WERI-Rb-1 (cell line): ENCODE measurements around the gene AIRE.
"Not testable (repeated sequence)": the region's sequence is repeated elsewhere in the genome, so short reads cannot be mapped to it uniquely, and the experiment has no call there.

ENCODE experiments used
- DNase-seq: peaks from one replicate; pipeline ENCODE4 v3.0.0-alpha.2; 2020
- H3K27ac ChIP-seq: fragments of 250-450 bp; sonication (Bioruptor Pico); 2 replicates; pipeline ENCODE4 v1.5.1; 2020; ENCODE audit warnings: mild to moderate bottlenecking, moderate library complexity
- H3K27me3 ChIP-seq: fragments of 250-450 bp; sonication (Bioruptor Pico); 2 replicates; pipeline ENCODE4 v1.5.1; 2021; ENCODE audit warnings: mild to moderate bottlenecking, low read depth, moderate library complexity; ENCODE audit not compliant: insufficient read depth, severe bottlenecking
- H3K36me3 ChIP-seq: fragments of 250-450 bp; sonication (Bioruptor Pico); 2 replicates; pipeline ENCODE4 v1.5.1; 2020; ENCODE audit warnings: mild to moderate bottlenecking, moderate library complexity
- H3K4me3 ChIP-seq: 2 replicates; pipeline ENCODE4 v1.5.1; 2011; ENCODE audit warnings: low read depth, mild to moderate bottlenecking, control low read depth, low read length
- H3K9me3 ChIP-seq: fragments of 250-450 bp; sonication (Bioruptor Pico); 2 replicates; pipeline ENCODE4 v1.5.1; 2021; ENCODE audit warnings: mild to moderate bottlenecking, moderate library complexity; ENCODE audit not compliant: severe bottlenecking
- CTCF ChIP-seq: IDR thresholded peaks from 2 replicates; pipeline ENCODE4 v1.5.1; 2011; ENCODE audit warnings: low read depth, mild to moderate bottlenecking, control low read depth, inconsistent platforms, low read length

AIRE gene

GRCh38 chr21:44302573-44303401, 17.1 kb downstream of the AIRE start:
- Histone ChIP-seq H3K27ac (peak overlapping the region; percentile 84), H3K36me3 (peaks cover 14% of the 10 kb centered on the region)
- H3K9me3 ChIP-seq, H3K4me3 ChIP-seq, H3K27me3 ChIP-seq: not testable (repeated sequence)
- peak; percentile 77 for DNase-seq
- peak; percentile 65 for TF ChIP-seq CTCF

- peak overlapping the region; percentile 84 for H3K27ac ChIP-seq
- peak overlapping the region; percentile 15; the same call in 1 of the 2 replicates for H3K4me3 ChIP-seq
- no peak for TF ChIP-seq CTCF
- no peaks in the 10 kb centered on the region for H3K9me3 ChIP-seq
- peak; percentile 76 for DNase-seq
- H3K36me3 ChIP-seq: peaks cover 19% of the 10 kb centered on the region
- H3K27me3 ChIP-seq: no peaks in the 10 kb centered on the region
Observed at GRCh38 chr21:44303490-44303981, 17.9 kb downstream of the AIRE start.

- H3K36me3 ChIP-seq: peaks cover 19% of the 10 kb centered on the region
- no peaks in the 10 kb centered on the region for H3K27me3 ChIP-seq
- DNase-seq: peak; percentile 61
- H3K9me3 ChIP-seq: no peaks in the 10 kb centered on the region
- TF ChIP-seq CTCF: no peak
- H3K4me3 ChIP-seq: peak overlapping the region; percentile 1
- peak overlapping the region; percentile 84 for H3K27ac ChIP-seq
Observed at GRCh38 chr21:44304011-44304616, 18.4 kb downstream of the AIRE start.

GRCh38 chr21:44304877-44305293, 19.2 kb downstream of the AIRE start:
- Histone ChIP-seq H3K27me3 (no peaks in the 10 kb centered on the region), H3K36me3 (peaks cover 25% of the 10 kb centered on the region), H3K27ac (peak overlapping the region; percentile 84), H3K4me3 (no peak overlapping the region), H3K9me3 (no peaks in the 10 kb centered on the region)
- TF ChIP-seq CTCF: peak; percentile 94
- DNase-seq: peak; percentile 83

GRCh38 chr21:44305691-44306090, 20.0 kb downstream of the AIRE start:
- H3K4me3 ChIP-seq: no peak overlapping the region
- peaks cover 33% of the 10 kb centered on the region for H3K36me3 ChIP-seq
- H3K27ac ChIP-seq: peak overlapping the region; percentile 84

More at GRCh38 chr21:44305691-44306090, 20.0 kb downstream of the AIRE start:
- Histone ChIP-seq H3K9me3 (no peaks in the 10 kb centered on the region), H3K27me3 (no peaks in the 10 kb centered on the region)
- no peak for DNase-seq
- no peak for TF ChIP-seq CTCF
